Smooth muscle cell (in vitro differentiated cells): ENCODE data around the gene AQP2. TPM values are rescaled to one million over a fixed set of nuclear protein-coding genes. Genes with fewer than 3 reads are reported as not detected.
A peak's percentile ranks its signal among the peaks of the same experiment; 100 is the strongest.

Source experiments
- DNase-seq: peaks from one replicate; lab custom pipeline; 2025; ENCODE audit not compliant: unreplicated experiment; lab: John Stamatoyannopoulos, UW
- H2AFZ ChIP-seq: fragments of 200-600 bp; sonication (generic); 2 replicates; pipeline ENCODE4 v1.6.0; 2016; ENCODE audit warnings: antibody characterized with exemption, low read depth, mild to moderate bottlenecking
- H3F3A ChIP-seq: fragments of 200-600 bp; sonication (generic); 2 replicates; pipeline ENCODE4 v1.6.0; 2017; ENCODE audit warnings: antibody characterized with exemption, low read depth
- H3K27ac ChIP-seq: fragments of 200-600 bp; sonication (generic); 2 replicates; pipeline ENCODE4 v1.5.1; 2016; ENCODE audit warnings: low read depth, mild to moderate bottlenecking
- H3K27me3 ChIP-seq: fragments of 200-600 bp; sonication (generic); 2 replicates; pipeline ENCODE4 v1.6.1; 2016; ENCODE audit warnings: low read depth, mild to moderate bottlenecking
- H3K36me3 ChIP-seq: fragments of 200-600 bp; sonication (generic); 2 replicates; pipeline ENCODE4 v1.5.1; 2016; ENCODE audit warnings: low read depth
- H3K4me1 ChIP-seq: fragments of 200-600 bp; sonication (generic); 2 replicates; pipeline ENCODE4 v1.5.1; 2016; ENCODE audit warnings: low read depth
- H3K4me2 ChIP-seq: fragments of 200-600 bp; sonication (generic); 2 replicates; pipeline ENCODE4 v1.6.0; 2016; ENCODE audit warnings: mild to moderate bottlenecking
- H3K4me3 ChIP-seq: fragments of 200-600 bp; sonication (generic); 2 replicates; pipeline ENCODE4 v1.5.1; 2016; ENCODE audit warnings: mild to moderate bottlenecking
- H3K79me2 ChIP-seq: fragments of 200-600 bp; sonication (generic); 2 replicates; pipeline ENCODE4 v1.6.0; 2016; ENCODE audit warnings: low read depth, mild to moderate bottlenecking
- H3K9ac ChIP-seq: fragments of 200-600 bp; sonication (generic); 2 replicates; pipeline ENCODE4 v1.6.0; 2016; ENCODE audit warnings: low read depth
- H3K9me3 ChIP-seq: fragments of 200-600 bp; sonication (generic); replicated peaks from 2 replicates; pipeline ENCODE4 v1.5.1; 2016; ENCODE audit warnings: low read depth
- H4K20me1 ChIP-seq: fragments of 200-600 bp; sonication (generic); 2 replicates; pipeline ENCODE4 v1.6.0; 2016; ENCODE audit warnings: low read depth
- CTCF ChIP-seq: fragments of 200-600 bp; sonication (generic); IDR thresholded peaks from 2 replicates; pipeline ENCODE4 v1.5.1; 2017; ENCODE audit warnings: borderline replicate concordance, mild to moderate bottlenecking, antibody characterized with exemption; ENCODE audit not compliant: insufficient read depth, poor library complexity, severe bottlenecking
- WGBS: methylation state at CpG from one replicate; pipeline ENCODE4 v1.1.7; 2016; ENCODE audit warnings: low lambda C conversion rate; 5-methylcytosine and 5-hydroxymethylcytosine counted together
- polyA plus RNA-seq: library from polyadenylated mRNA; unstranded; fragments of >200 nt; fragmentation: Nextera tagmentation; extraction: Ambion mirVana; gene quantifications from 2 replicates; pipeline ENCODE4 v1.2.1, GENCODE V29; 2016
- total RNA-seq: library from RNA; depleted of rRNA; stranded (reverse); fragments of >200 nt; gene quantifications from 2 replicates; pipeline ENCODE4 v1.2.3, GENCODE V29; 2014

AQP2 gene
- total and polyA plus RNA-seq, 2 experiments from 2014 or later = 0.13 to 0.14 TPM

- Histone ChIP-seq H3K4me2 (peak overlapping the region; percentile 12), H3K27me3 (peaks cover 9% of the 10 kb centered on the region), H3K36me3 (no peaks in the 10 kb centered on the region), H3K9ac (no peak overlapping the region), H3K27ac (no peak overlapping the region), H3K79me2 (no peaks in the 10 kb centered on the region), H3F3A (peaks cover 16% of the 10 kb centered on the region), H3K9me3 (no peaks in the 10 kb centered on the region), H3K4me1 (peaks cover 15% of the 10 kb centered on the region), H2AFZ (no peak overlapping the region), H3K4me3 (no peak overlapping the region), H4K20me1 (peaks cover 4% of the 10 kb centered on the region)
- TF ChIP-seq CTCF = no peak
- DNase-seq = no peak
- WGBS = 73% methylated on average over 7 of the region's 7 CpGs
Observed at GRCh38 chr12:49982246-49983087, 31.9 kb downstream of the AQP2 start.

- H4K20me1 ChIP-seq = peaks cover 4% of the 10 kb centered on the region
- H3K36me3 ChIP-seq = no peaks in the 10 kb centered on the region
- H3K27ac ChIP-seq = peak overlapping the region; percentile 4
- H3K9me3 ChIP-seq = no peaks in the 10 kb centered on the region
- no peak overlapping the region for H2AFZ ChIP-seq
- no peak for TF ChIP-seq CTCF
- no peak overlapping the region for H3K9ac ChIP-seq
- DNase-seq = no peak
- H3K4me1 ChIP-seq = peaks cover 15% of the 10 kb centered on the region
- no peaks in the 10 kb centered on the region for H3K79me2 ChIP-seq
- WGBS = 10% methylated on average over 8 of the region's 8 CpGs
- H3K27me3 ChIP-seq = peaks cover 9% of the 10 kb centered on the region
- H3F3A ChIP-seq = peaks cover 16% of the 10 kb centered on the region
- H3K4me3 ChIP-seq = no peak overlapping the region
- peak overlapping the region; percentile 13 for H3K4me2 ChIP-seq
Observed at GRCh38 chr12:49983892-49984291, 33.4 kb downstream of the AQP2 start.

GRCh38 chr12:49984476-49985359, 34.2 kb downstream of the AQP2 start:
- Histone ChIP-seq H2AFZ (no peak overlapping the region), H3K9me3 (no peaks in the 10 kb centered on the region), H3K79me2 (no peaks in the 10 kb centered on the region), H3K4me2 (peak overlapping the region; percentile 13), H3F3A (peaks cover 16% of the 10 kb centered on the region), H3K4me3 (no peak overlapping the region), H3K27me3 (peaks cover 9% of the 10 kb centered on the region), H4K20me1 (peaks cover 4% of the 10 kb centered on the region), H3K9ac (no peak overlapping the region), H3K4me1 (peaks cover 15% of the 10 kb centered on the region), H3K36me3 (no peaks in the 10 kb centered on the region), H3K27ac (peak overlapping the region; percentile 4)
- WGBS = 39% methylated on average over 9 of the region's 9 CpGs
- TF ChIP-seq CTCF = no peak
- no peak for DNase-seq
